ENCODE results near the gene ZDHHC14. TPM values are rescaled to one million over a fixed set of nuclear protein-coding genes. Genes with fewer than 3 reads are reported as not detected.

ZDHHC14 gene
- total and polyA plus RNA-seq, 2 experiments from 2014 or later: 3.0 to 7.4 TPM

DNA sequence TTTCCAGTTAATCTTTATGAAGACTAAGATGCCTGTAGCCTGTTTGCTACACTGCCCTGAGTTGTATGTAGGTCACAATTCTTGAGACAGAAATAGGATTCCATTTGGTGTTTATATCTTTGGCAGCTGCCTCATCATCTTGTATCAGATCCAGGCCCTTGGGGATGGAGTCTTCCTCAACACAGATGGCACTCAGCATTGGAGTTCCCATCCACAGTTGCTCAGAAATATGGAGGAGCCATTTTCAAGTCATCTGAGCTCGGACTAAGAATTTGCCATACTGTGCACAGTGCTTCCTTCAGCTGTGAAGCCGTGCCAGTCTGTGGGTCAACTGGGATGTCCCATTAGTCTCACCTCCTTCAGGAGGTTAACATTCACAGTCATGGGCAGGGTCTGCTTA is 156.6 kb downstream of the ZDHHC14 start (continued):
- TF ChIP-seq ZNF462 (CRISPR knock-in tag; IDR thresholded peaks at IDR 0.05) (no peak), JUNB (IDR thresholded peaks at IDR 0.05; ENCODE audit: unreplicated experiment) (no peak), EZH2phosphoT487 (IDR thresholded peaks at IDR 0.05; ENCODE audit: unreplicated experiment) (no peak), CTCF (conservative IDR thresholded peaks at IDR 0.05; ENCODE audit: low read depth in 2 of 2) (no peak)

DNA sequence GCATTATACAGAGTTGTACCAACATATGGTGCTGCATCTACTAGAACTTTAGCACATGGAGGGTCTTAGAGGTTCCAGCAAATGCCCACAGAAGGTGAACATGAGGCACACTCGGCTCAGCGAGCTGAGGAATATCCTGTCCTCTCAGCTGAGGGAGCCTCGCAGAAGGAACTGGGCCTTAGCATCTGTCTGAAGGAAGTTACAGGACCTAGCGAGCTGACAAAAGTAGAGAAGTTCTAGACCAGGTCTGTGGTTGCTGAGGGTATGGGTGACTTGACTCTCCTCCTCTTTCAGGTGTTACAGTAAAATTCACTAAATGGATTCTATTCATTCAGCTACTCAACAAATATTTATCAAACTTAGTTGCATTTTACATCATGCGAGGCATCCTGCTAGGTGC is 157.2 kb downstream of the ZDHHC14 start:
- no peaks in the 10 kb centered on the region for H4K20me1 ChIP-seq (replicated peaks; ENCODE audit: insufficient read depth)
- no peak overlapping the region for H3K27ac ChIP-seq (ENCODE audit: low read depth)
- TF ChIP-seq, protein P1, sequence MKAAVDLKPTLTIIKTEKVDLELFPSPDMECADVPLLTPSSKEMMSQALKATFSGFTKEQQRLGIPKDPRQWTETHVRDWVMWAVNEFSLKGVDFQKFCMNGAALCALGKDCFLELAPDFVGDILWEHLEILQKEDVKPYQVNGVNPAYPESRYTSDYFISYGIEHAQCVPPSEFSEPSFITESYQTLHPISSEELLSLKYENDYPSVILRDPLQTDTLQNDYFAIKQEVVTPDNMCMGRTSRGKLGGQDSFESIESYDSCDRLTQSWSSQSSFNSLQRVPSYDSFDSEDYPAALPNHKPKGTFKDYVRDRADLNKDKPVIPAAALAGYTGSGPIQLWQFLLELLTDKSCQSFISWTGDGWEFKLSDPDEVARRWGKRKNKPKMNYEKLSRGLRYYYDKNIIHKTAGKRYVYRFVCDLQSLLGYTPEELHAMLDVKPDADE (IDR thresholded peaks at IDR 0.05): no peak
- Mint-ChIP-seq H3K4me1 (peaks cover 34% of the 10 kb centered on the region), H3K9me3 (no peaks in the 10 kb centered on the region; the same call in 2 of the 3 replicates), H3K27me3 (ENCODE audit: insufficient read depth, low read depth, poor library complexity) (peaks cover 10% of the 10 kb centered on the region), H3K27ac (no peak overlapping the region), H3K4me3 (no peak overlapping the region), H3K36me3 (ENCODE audit: low read depth) (0 out of 3 replicates have a peak, but pooled peaks cover 3% of the 10 kb centered on the region)
- H3K4me1 ChIP-seq (ENCODE audit: insufficient read depth): peaks cover 27% of the 10 kb centered on the region
- no peak overlapping the region for H3K4me2 ChIP-seq
- no peaks in the 10 kb centered on the region for H3K27me3 ChIP-seq (ENCODE audit: insufficient read depth)
- no peaks in the 10 kb centered on the region for H3K36me3 ChIP-seq (ENCODE audit: insufficient read depth)
- H2AFZ ChIP-seq: no peak overlapping the region
- H3K9me2 ChIP-seq (ENCODE audit: insufficient read depth): no peaks in the 10 kb centered on the region
- DNase-seq (ENCODE audit: low spot score) (no peak), ATAC-seq (no peak)
- H3K4me3 ChIP-seq: no peak overlapping the region
- H3K79me2 ChIP-seq (replicated peaks; ENCODE audit: insufficient read depth): no peaks in the 10 kb centered on the region
- H3F3A ChIP-seq (replicated peaks; ENCODE audit: low read depth): no peaks in the 10 kb centered on the region
